ENCODE results near the gene LCMT2.

The LCMT2 gene

DNA sequence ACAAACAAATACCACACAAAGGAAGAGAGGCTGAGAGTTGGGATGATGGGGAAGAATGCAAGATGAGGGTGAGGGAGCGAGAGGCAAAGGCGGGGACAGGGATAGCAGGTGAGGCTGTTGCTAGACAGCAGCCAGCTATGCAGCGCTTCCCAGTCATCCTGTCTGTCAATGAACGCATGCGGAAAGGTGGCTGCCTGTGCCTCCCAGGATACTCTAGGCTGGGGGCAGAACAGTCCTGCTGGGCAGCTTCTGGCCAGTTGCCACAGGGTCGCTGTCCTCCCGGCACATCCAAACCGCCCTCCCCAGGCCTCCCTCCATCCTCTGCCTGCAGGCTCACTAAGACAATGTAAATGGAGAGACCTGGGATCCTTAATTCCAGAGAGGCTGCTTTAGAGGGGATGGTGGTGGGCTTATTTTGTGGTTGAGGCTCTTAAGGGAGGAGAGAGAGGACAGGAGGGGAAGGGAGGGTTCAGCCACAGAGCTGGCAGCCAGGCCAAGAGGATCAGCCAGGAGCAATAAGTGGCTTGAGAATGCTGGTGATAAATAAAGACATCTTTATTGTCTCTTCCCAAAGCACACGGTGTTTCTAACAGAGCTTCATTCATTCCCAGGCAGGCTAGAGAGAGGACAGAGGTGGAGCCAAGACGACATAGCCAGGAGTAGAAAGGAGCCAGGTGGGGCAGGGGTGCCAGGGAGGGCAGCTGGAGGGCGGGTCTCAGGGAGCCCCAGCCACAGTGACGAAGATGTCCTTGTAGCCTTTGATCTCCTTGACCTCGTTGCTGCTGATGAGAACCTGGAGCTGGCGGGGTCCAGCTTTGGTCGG, 54.4 kb downstream of the LCMT2 start:
- no peak for DNase-seq (ENCODE audit: low read depth)

DNA sequence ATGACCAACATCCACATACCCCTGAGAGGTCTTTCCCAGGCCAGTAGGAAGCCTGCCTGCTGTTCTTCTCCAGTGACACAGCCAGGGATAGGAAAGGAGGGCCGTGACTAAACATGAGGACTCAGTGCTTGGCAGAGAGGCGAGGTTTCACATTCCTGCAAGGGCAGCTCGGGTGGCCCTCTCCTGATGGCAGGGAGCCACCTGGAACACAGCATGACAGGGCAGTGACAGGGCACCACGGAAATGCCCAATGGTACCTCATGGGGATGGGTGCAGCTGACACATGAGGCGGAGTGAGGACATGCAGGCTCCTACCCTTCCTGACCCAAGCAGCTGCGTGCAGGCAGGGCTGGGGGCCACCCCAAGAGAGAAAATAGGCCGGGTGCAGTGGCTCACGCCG, 56.2 kb downstream of the LCMT2 start:
- DNase-seq (ENCODE audit: low read depth): no peak
